ENCODE results near the gene FAM78B.

- TF ChIP-seq CTCF (conservative IDR thresholded peaks at IDR 0.05; ENCODE audit: low read depth, low read length) (no peak), EZH2 (IDR thresholded peaks at IDR 0.05; ENCODE audit: borderline replicate concordance, low read depth, low read length, poor library complexity, severe bottlenecking) (peak; percentile 43)
Observed at GRCh38 chr1:166165661-166166328, 1.0 kb downstream of the FAM78B start.
